HG03457 (cell line): Measurements from ENCODE around the gene ZEB2.
"Not testable (repeated sequence)": the region's sequence is repeated elsewhere in the genome, so short reads cannot be mapped to it uniquely, and the experiment has no call there.

Source experiments
- ATAC-seq: cut with Tn5 transposase; IDR thresholded peaks from one replicate; pipeline ENCODE4 v1.9.1; 2021; ENCODE audit warnings: moderate number of reproducible peaks; ENCODE audit not compliant: unreplicated experiment

The ZEB2 gene

DNA sequence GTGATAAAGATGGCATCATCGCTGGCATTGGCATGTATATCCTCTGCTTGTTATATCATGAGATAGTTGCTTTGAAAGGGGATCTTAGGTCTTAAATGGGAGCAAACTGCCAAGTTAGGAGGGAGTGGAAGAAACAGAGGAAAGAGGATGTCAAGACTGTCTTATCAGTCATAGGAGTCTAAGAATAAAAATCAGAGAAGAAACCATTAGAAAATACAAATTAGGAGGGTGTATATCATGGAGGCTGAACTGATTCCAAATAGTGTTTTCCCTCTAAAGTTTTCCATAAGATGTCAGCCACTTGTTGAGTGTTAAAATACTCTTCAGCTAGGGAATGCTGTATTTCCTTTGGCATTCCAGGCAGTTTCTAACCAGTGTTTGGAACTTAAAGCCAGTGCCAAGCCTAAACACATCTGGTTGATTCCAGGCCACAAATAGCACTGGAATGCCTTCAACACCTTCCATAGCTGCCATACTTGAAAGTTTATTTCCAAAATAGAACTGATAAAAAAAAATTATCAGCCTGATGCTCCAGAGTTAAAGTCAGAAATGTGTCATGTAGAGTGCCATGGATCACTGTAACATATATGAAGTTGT, 129.4 kb downstream of the ZEB2 start:
- ATAC-seq = no peak

DNA sequence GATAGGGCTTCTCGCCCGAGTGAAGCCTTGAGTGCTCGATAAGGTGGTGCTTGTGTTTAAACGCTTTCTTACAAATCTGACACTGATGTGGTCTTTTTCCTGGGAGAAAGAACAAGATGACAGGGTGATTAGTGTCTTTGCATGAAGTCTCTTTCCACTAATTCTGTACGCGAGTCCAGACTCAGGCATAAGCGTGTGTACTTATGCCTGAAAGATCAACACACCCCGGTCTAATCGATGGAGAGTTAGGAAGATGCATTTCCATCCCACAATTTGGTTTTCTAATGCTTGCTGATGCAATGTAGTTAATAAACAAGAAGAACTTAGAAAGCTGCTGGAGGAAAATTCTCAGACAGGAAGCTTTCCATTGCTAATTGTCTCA, 130.0 kb downstream of the ZEB2 start:
- ATAC-seq = no peak

DNA sequence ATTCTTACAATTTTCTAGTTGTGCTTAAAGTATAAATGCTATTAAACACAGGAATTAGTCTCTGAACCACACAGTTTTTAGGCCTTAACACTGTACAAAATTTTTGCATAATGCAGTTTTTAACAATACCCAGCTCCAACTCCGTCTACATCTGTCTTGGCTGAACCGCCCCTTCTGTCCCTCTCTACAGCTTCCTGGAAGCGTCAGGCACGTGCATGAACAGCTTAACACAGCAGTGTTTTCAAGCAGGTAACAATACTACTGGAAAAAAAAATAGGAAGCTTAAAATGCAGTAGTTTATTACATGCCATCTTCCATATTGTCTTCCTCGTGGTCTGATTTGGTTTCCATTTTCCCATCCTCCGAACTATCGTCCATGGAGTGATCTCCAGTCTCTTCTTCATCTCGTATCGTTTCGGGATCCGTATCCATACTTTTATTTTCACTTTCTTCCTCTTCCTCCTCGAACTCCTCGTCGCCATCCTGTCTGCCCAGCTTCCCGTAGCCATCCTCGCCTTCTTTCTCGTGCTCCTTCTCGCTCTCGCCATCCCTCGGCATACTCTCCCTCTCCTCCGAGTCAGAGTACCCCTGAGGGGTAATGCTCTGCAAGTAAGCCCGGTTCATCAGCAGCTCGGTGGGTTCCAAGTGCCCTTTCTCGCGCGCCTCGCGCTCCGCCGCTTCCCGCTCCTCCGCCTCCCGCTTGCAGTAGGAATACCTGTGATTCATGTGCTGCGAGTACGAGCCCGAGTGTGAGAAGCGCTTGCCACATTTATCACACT, 130.6 kb downstream of the ZEB2 start:
- ATAC-seq = no peak

DNA sequence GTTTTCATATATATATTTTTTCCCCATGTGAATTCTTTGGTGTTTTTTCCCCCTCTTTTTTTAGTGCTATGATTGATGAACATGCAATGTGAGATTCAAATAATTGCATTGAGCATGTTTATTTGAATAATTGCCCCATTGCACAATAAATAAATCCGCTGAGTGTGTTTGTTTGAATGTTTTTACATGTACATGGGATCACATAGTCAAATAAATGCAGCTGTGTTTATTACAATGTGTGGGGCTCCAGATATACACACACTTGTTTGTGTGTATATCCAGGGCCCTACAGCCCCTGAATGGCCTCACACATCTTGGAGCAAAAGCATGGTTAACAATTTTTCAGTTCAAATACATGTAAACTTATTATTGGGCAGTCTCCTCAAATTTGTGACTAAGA, 134.5 kb downstream of the ZEB2 start:
- no peak for ATAC-seq

DNA sequence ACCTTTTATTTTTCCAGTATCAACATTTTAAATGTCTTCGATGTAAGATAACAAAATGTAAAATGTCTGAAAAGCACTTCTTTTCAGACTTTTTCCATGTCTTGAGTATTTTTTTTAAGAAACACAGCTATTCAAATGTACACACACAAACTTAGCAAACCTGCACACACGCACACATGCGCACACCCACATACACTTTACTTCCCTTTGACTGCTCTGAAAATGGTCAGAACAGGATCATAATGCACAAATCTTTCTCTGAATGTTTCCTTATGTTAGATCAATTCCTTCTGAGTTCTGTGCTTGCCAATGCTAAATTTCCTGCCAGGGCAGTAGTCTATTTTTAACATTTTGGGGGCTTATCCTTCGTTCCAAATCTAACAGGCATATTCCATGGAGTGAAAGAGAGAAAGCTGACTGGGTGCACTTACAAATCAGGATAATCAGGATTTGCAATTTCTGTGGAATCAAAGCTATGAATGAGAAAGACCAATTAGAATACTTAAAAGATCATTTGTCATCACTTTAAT, 136.3 kb downstream of the ZEB2 start:
- ATAC-seq = no peak

DNA sequence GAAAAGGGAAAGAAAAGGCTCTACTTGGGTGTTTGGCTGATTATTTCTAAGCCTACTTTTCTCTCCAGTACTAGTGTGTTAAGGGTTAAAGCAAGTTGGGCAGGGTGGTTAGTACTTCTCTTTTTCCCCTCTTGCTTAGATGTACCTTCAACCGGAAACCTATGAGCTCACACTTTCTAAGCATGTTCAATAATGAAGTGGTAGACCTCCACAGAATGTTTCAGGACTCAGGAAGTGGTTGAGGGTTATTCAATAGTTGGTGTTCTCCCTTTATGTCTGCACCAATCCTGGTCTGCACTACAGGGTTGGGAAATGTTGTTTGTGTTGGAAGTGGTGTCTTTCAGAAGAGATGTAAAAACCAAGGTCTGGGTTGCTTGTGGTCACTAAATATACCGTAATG, 137.1 kb downstream of the ZEB2 start:
- ATAC-seq = peak; percentile 99

DNA sequence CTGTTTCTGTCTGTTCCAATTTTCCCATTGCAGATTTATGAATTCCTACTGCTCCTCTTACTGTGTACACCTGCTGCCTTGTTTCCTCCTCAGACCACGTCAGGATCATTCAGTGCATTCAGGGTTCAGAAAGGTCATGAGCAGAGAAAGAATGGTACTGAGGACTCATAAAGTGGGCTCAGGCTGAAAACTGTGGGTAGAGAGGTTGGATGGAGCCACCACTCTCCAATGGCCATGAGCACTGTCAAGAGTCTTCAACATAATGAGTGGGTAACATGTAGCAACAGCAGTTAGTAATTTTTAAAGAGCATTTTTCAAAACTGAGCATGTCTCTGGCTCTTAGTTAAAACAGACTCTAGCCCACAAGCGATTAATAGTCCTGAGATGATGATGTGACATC, 138.2 kb downstream of the ZEB2 start:
- no peak for ATAC-seq

DNA sequence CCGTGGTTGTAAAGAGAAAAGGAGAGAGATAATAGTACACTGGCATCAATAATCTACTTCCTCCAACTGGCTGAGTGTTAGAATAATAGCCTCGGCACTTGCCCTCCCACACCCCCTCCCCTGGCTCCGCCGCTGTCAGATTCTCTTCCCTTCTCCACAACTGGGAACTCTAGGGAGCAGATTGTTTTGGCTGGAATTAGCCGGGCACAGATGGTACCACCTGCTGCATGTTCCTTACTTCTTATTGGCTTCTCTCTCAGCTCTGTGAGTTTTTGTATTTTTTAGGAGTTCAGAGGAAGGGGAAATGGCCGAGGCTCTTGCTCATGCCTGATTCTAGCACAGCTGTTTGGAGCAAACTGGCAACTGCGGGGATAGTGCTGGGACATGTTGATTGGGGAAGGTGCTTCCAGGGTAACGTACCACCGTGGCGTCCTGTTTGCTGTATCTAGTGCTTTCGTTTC, 140.0 kb downstream of the ZEB2 start:
- no peak for ATAC-seq

DNA sequence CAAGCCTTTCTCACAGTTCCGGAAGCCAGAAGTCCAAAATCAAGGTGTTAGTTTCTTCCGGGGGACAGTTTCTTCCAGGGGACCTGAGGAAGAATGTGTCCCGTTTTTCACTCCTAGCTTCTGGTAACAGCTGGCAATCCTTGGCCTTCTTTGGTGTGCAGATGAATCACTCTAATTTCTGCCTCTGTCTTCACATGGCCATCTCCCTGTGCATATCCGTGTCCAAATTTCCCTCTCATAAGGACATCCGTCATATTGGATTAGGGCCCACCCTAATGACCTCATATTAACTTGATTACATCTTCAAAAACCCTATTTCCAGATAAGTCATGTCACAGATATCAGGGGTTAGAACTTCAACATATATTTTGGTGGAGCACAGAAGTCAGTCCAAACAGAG, 141.4 kb downstream of the ZEB2 start:
- no peak for ATAC-seq

DNA sequence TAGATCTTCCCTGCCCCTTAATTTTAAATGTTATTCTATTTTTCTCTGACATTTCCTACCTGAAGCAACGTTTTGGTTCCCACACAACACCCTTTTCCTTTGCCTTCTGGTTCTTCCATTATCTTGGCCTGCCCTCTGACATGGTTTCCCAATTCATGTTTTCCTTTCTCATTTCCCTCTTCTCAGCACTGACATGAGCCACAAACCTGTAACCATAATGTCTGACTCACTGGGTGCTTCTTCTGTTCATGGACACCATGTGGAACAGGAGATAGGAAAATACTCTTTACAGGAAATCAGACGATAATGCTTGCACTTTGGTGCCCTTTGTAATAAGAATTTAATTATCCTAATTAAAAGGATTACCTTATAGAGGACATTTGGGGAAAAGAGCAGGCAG, 142.0 kb downstream of the ZEB2 start:
- no peak for ATAC-seq

DNA sequence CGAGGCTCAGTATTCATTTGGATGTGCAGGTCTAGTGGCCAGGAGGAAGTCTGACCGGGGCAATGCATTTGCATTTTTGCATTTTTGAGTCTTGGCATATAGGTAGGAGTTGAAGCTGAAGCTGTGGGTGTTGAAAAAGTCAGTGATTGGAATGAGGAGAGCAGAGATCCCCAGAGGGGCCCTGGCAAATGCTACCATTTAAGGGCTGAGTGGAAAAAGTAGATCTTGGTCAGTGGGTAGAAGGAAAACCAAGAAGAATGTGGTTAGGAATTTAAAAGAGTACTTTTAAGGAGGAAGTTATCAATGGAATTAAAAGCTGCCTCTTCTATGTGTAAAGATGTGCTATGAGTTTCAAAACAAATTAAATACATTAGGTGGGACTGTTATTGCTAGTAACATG, 143.0 kb downstream of the ZEB2 start:
- ATAC-seq = no peak

DNA sequence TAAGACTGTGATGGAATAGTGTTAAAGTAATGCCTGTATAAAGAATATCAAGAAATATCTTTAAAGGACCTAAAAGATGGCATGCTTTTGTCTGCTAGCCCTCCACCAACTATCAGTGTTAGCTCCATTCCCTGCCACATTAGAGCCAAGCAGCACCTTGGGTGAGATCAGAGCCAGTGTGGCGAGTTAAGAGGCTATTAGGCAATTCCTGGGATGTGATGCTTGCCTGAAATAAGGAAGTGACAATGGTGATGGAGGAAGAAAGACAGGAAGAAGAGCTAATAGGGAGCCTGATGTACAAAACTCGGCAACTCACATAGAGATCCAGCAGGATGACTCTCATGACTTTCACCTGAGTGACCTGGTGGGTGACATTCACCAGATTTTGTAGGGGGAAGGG, 143.5 kb downstream of the ZEB2 start:
- no peak for ATAC-seq

DNA sequence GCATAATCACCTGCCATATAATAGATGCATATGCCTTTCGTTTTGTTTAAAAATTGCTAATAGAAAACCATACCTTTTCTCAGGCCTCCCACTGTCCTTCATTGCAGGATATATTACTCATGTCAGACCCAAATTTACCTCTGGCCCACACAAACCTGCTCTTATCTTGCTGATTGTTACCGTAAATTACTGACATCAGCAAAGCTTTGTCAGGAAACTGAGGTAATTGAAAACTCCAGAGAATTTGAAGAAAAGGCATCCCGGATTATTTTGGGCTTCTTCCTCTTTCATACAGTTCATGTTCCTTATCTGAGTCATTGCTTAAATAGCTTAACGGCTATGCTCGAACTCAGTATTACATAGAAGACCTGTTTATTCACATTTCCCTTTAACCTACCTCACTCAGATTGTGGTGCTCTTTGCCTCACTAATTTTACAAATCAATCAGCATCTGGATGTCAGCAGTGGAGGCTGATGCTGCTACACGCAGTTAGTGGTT, 145.7 kb downstream of the ZEB2 start:
- ATAC-seq = no peak

DNA sequence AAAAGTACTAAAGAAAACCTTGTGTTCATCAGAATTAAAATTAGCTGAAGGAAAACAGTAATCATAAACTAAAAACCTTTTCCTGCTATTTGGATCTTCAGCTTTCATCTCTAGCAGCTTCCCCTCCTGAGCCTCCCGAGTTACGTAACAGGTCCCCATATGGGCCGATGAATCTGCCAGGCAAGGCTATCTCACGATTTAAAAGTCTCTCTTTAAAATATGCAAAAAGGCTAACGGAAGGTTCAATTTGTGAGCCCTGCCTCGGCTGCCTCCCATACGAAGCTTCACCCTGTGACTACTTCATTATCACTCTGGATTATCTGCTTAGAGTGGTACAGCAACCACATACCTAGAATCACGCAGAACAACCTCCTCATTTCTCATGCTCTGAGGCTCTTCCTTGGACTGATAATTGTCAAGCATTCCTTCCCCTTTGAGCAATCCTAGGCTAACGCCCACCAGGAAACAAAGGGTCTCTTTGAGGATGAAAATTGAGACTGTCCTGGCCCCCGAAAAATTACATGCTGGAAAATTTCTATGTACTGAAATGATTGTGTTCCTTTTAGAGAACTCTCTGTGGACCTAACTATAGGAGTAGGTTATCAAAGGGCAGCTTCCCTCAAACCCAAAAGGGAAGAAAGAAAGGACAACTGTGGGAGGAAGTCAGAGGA, 147.4 kb downstream of the ZEB2 start:
- no peak for ATAC-seq

DNA sequence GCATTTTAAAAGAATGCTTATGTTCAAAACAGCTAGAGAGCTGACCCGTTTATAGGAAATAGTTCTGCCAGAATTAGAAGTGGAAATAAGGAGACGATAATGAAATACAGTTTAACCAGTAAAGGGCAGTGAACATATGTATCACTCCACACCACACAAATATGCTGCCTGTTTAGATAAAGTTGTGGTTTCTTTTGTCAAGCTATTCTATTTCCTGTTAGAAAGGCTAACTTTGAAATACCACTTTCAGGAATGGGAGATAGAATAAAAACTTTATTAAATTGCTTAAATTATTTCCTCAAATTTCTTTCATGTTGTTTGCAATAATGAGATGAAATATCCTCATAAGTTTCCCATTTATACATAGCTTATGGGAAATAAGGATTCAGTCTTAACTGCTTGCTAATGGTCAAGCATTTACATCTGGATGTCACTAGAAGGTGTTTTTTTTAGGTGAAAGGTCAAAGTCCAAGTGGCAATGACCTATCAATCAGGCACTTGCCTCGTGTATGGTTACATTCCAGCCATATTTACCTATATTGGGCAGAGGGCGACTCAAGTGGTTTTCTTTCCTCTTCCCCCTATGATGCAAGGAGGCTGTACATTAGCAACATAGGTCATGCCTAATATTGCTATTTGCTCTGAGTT, 148.9 kb downstream of the ZEB2 start:
- ATAC-seq = no peak

DNA sequence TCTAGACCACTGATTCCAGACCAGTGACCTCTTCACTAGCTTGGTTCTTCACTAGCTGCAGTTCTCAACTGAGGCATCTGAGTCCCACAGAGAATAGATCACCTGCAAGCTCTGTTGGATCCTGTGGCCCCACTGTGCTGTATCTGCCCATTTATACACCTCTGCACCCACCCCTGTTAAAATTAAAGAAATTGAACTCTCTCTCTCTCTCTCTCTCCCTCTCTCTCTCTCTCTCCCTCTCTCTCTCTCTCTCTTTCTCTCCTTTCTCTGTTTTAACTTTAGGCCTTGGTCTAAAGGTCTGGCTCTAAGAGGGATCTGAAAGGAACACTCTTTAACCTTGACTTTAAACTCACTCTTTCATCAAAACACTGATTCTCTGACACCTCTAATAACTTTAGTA, 150.5 kb downstream of the ZEB2 start:
- no peak for ATAC-seq

DNA sequence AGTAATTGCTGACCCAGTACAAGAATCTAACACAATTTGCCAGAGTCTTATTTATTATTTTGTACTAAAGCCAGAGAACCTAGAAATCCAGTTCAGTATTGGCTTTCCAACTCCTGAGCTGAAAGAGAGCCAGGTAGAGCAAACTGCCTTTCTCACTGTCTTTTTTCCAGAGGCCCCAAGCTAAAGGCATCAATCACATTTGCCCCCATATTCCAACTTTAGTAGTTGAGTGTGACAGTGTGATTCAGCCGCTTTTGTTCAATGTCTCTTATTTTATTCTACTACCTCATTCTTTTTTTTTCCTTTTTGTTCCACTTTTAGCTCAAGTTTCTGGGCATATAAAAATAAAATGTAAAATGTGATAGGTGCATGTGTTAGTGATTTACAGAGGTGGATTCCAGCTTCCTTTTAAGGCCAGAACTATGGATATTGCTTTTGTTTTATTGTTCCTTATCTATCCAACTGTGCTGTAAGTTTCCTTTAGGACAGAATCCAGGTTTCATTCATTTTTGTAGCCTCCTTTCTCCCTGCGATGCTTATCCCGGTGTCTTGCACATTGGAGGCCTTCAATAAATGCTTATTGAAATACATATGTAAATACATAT, 153.0 kb downstream of the ZEB2 start:
- no peak for ATAC-seq

DNA sequence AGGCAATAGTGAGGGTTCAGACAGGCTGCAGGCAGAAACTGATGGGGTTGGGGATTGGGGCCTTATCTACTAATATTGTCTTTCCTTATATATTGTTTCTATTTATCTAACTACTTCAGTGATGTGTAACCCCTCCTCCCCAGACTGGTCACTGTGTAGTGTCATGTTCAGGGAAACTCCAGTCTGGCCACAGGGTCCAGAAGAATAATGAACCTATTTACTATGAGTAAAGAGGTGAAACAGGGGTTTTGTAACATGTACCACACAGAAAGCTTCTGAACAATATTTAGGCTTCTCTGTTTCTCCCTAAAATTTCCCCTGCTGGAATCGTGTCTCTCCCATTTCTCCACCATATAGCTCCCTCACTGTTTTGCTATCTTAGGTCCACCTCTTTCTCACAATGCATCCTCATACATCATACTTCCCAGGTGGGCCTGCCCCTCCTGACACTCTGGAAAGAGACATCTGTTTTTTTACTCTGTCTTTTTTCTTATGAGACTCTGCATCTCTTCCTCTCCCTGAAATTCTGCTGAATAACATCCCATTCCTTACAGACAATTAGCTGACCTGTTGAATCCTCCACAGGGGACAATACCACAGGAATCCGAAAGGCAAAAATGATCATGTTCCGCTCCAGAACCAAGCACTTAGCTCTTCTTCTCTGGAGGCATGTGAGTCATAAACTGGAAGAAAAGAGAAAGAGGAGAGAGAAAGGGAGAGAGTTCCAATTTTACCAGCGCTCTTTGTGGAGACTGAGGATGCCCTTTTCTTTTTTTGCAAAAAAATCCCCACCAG, 154.8 kb downstream of the ZEB2 start:
- ATAC-seq = peak; percentile 89

DNA sequence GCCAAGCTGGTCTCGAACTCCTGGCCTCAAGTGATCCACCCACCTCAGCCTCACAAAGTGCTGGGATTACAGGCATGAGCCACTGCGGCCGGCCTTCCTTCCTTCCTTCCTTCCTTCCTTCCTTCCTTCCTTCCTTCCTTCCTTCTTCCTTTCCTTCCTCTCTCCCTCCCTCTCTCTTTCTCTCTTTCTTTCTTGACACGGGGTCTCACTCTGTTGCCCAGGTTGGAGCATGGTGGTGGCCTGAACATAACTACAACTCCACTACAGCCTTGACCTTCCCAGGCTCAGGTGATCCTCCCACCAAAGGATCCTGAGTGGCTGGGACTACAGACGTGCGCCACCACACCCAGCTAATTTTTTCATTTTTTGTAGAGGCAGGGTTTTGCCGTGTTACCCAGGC, 155.7 kb downstream of the ZEB2 start:
- not testable (repeated sequence) for ATAC-seq

DNA sequence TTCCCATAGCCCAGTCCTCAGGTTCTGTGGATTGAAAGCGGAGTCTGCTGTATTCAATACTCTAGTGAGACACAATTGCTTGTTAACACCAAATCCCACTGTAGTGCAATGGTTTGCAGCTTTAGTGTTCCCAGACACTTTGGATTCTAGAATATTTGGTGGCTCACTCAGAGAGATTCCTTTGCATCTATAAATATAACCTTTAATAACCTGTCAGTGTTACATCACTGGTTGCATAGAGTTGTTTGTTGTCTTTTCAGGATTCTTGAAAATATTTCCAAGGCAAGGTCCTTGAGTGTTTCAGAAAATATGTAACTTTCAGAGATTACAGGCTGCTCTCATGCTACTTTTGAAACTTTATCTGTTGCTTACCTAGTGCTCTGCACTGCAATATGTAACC, 157.5 kb downstream of the ZEB2 start:
- no peak for ATAC-seq
